SJSA1 (cell line): Measurements from ENCODE around the gene FBN1. TPM values are rescaled to one million over a fixed set of nuclear protein-coding genes. Genes with fewer than 3 reads are reported as not detected.

Source experiments
- DNase-seq, 2 experiments: peaks; one replicate each; pipeline ENCODE4 v3.0.0-alpha.2; 2015 to 2020; ENCODE audit warnings: low spot score in 2 of 2, low read depth in 1 of 2
- H3K27ac ChIP-seq: fragments of 250-450 bp; sonication (Bioruptor Pico); 2 replicates; pipeline ENCODE4 v1.5.1; 2020; ENCODE audit warnings: mild to moderate bottlenecking, moderate library complexity
- H3K27me3 ChIP-seq: fragments of 250-450 bp; sonication (Bioruptor Pico); replicated peaks from 2 replicates; pipeline ENCODE4 v1.5.1; 2020; ENCODE audit warnings: mild to moderate bottlenecking, moderate library complexity
- H3K36me3 ChIP-seq: fragments of 250-450 bp; sonication (Bioruptor Pico); 2 replicates; pipeline ENCODE4 v1.5.1; 2020; ENCODE audit warnings: mild to moderate bottlenecking
- H3K4me1 ChIP-seq: fragments of 250-450 bp; sonication (Bioruptor Pico); replicated peaks from 2 replicates; pipeline ENCODE4 v1.6.1; 2021; ENCODE audit warnings: mild to moderate bottlenecking
- H3K4me3 ChIP-seq: fragments of 250-450 bp; sonication (Bioruptor Pico); 2 replicates; pipeline ENCODE4 v1.5.1; 2020; ENCODE audit warnings: mild to moderate bottlenecking
- H3K9me3 ChIP-seq: fragments of 250-450 bp; sonication (Bioruptor Pico); replicated peaks from 2 replicates; pipeline ENCODE4 v1.5.1; 2020; ENCODE audit warnings: mild to moderate bottlenecking
- total RNA-seq: library from RNA; depleted of rRNA; stranded (reverse); fragments of >200 nt; shearing (Covaris generic); gene quantifications from 2 replicates; pipeline ENCODE4 v1.2.3, GENCODE V29; 2014

Gene FBN1
- total RNA-seq, 1 experiment from 2014 or later = 352 TPM

DNA sequence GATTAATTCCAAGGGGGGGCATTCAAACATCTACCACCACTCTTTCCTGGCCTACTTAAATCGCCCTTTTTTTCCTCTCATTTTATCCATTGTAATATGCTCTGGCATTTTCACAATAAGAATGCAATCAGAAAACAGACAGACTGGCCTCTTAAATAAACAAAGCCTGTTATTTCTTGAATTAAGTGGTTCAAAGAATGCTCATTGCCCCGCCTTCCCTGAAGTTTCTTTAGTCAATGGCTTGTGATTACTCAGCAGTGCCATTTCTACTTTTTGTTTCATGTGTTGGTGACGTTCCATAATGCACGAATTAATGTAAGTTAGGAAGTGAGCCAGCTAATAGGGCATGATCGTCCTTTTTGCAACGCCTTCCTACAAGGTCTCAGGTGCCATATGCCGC, 68.0 kb downstream of the FBN1 start:
- peaks cover 46% of the 10 kb centered on the region for H3K36me3 ChIP-seq

DNA sequence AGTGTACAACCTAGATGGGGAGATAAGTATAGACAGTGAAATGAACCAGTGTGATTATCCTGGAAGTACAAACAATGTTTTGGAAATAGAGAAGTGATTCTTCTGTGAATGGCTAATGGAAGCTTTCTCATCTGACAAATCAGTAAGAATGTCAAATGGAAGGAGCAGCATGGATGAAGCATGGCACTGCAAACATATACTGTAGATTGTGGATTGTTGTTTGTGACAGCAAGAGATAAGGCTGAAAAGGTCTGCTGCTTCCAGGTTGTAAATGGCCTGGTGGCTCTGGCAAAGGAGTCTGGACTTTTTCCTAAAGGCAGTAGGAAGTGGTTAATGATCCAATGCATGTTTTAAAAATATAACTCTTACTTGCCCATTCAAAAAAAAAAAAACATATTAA, 71.3 kb downstream of the FBN1 start:
- no peak for DNase-seq
- Histone ChIP-seq H3K9me3 (no peaks in the 10 kb centered on the region), H3K27ac (no peak overlapping the region), H3K36me3 (peaks cover 52% of the 10 kb centered on the region), H3K27me3 (no peaks in the 10 kb centered on the region), H3K4me3 (no peak overlapping the region), H3K4me1 (peaks cover 18% of the 10 kb centered on the region)

More for the DNA sequence above, 68.0 kb downstream of the FBN1 start:
- H3K27ac ChIP-seq = peak overlapping the region; percentile 66
- H3K27me3 ChIP-seq = no peaks in the 10 kb centered on the region
- H3K4me3 ChIP-seq = no peak overlapping the region
- H3K9me3 ChIP-seq = no peaks in the 10 kb centered on the region
- peaks cover 45% of the 10 kb centered on the region for H3K4me1 ChIP-seq
- peak; percentile 67 to 78 for DNase-seq

DNA sequence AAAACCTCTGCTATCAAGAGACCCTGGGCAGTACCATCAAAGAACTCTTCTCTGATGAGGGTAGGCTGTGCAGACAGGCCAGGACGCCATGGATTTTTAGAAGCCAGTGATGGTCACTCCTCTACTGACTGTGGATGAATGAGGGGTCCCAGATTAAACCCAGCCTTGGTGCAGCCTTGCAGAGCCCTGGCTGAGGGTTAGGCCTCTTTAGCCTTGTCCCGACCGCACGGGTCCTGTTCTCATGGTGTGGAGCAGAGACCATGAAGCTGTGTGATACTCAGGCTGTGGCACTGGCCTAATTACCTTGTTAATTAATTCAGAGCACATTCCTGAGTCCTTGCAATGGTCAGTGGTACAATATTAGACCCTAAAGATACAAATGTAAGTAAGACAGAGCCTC, 71.7 kb downstream of the FBN1 start:
- peaks cover 18% of the 10 kb centered on the region for H3K4me1 ChIP-seq
- peaks cover 52% of the 10 kb centered on the region for H3K36me3 ChIP-seq
- H3K27ac ChIP-seq = no peak overlapping the region

DNA sequence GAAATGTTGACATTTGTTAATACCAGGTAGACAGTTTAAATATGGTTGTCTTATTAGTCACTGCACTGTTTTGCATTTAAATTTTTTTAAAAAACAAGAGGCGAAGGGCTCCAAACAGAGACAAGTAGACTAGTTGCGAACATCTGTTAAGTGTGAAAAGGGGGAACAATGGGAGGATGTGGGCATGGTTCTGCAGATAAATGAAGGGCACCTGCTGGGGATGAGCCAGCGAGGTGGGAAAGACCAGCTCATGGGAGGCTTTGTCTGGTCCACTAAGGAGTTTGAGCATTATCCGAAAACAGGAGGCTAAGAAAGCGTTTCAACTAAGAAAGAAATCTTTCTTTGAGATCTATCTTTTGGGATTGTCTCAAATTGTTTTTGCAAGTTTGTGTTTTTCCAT, 72.7 kb downstream of the FBN1 start:
- peaks cover 46% of the 10 kb centered on the region for H3K36me3 ChIP-seq
- no peak overlapping the region for H3K4me3 ChIP-seq
- peaks cover 14% of the 10 kb centered on the region for H3K4me1 ChIP-seq
- no peaks in the 10 kb centered on the region for H3K9me3 ChIP-seq
- no peak for DNase-seq
- no peaks in the 10 kb centered on the region for H3K27me3 ChIP-seq
- no peak overlapping the region for H3K27ac ChIP-seq

More for the DNA sequence above, 71.7 kb downstream of the FBN1 start:
- Histone ChIP-seq H3K9me3 (no peaks in the 10 kb centered on the region), H3K27me3 (no peaks in the 10 kb centered on the region), H3K4me3 (no peak overlapping the region)
- DNase-seq = no peak

DNA sequence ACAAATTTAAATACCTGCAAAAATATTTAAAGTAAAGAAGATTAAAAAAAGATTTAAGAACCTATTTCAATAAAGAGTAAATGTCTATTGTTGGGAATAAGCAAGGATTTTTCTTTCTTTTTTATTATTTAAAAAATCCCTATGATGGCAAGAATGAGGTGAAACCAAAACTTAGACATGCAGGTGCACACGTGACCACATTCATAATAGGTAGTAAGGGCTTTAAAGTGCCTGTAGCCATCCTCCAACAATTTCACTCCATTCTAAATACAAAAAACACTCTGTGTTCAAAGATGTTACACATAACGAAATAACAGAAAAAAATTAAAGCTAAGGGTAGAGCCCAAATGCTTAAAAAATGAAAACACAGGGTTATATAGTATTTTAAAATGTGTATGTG, 74.0 kb downstream of the FBN1 start:
- no peak overlapping the region for H3K27ac ChIP-seq
- no peak overlapping the region for H3K4me3 ChIP-seq
- H3K27me3 ChIP-seq = no peaks in the 10 kb centered on the region
- DNase-seq = no peak
- peaks cover 37% of the 10 kb centered on the region for H3K36me3 ChIP-seq
- H3K4me1 ChIP-seq = peaks cover 13% of the 10 kb centered on the region
- no peaks in the 10 kb centered on the region for H3K9me3 ChIP-seq

DNA sequence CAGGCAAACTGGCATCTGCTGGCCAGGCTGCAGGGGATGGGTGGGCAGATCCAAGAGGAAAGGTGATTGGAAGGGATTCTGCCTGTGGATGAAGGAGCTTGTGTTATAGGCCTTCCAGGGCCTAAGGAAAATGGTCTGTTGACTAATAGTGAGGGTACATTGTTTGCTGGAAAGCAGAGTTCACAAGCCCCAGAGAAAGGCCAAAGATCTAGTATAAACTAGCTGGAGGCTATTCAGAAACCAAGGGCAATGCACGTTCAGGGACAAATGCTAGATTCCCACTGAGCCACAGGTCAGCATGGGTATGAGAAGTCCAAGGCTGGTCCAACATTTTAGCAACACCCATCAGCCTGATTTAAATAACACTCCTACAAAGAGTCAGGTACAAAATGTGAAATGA, 74.7 kb downstream of the FBN1 start:
- no peak overlapping the region for H3K27ac ChIP-seq
- peaks cover 30% of the 10 kb centered on the region for H3K36me3 ChIP-seq
- H3K27me3 ChIP-seq = no peaks in the 10 kb centered on the region
- H3K4me3 ChIP-seq = no peak overlapping the region
- H3K9me3 ChIP-seq = no peaks in the 10 kb centered on the region
- peaks cover 19% of the 10 kb centered on the region for H3K4me1 ChIP-seq
- no peak for DNase-seq

DNA sequence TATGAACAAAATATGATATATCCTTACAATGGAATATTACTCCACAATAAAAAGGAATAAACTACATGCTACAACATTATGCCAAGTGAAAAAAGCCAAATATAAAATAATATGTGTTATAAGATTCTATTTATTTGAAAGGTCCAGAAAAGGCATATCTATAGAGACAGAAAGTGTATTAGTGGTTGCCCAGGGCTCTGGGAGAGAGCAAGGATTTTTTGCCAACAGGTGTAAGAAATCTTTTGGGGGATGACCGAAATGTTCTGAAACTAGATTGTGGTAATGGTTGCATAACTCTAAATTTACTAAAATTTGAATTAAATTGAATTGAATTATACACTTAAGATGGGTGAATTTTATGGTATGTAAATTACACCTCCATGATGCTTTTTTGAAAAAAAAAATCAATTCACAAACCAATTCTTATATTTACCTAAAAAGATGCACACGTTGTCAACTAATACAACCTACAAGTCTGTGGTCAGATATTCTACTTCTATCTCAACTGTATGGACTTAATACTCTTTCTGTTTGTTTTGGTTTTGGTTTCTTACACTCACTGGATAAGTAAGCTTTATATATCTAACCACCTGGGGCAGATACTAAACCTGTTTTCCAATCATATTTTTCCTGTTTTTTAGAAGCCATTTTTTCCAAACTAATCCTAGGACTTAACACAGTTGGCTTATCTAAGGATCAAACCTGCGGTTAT, 75.8 kb downstream of the FBN1 start:
- no peak overlapping the region for H3K4me3 ChIP-seq

DNA sequence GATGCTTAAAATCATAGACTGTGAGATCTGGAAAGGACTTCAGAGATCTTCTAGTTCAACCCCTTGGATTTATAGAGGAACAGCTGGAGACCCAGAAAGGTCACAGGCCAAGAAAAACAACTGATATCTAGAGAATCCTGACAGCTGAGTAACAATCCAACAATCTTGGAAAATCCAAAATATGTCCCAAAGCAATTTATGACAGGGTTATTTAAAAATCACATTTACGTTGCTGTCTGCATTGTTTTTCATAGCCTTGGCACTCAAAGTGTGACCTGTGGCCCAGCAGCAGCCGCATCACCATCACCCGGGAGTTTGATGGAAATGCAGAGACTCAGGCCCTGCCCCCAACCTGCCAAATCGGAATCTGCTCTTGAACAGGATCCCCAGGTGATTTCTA, 78.8 kb downstream of the FBN1 start:
- Histone ChIP-seq H3K4me3 (no peak overlapping the region), H3K4me1 (peaks cover 49% of the 10 kb centered on the region)
- DNase-seq = peak in 1 of 2 experiments; percentile 50

More for the DNA sequence above, 75.8 kb downstream of the FBN1 start:
- peaks cover 19% of the 10 kb centered on the region for H3K36me3 ChIP-seq
- no peak for DNase-seq
- H3K27me3 ChIP-seq = no peaks in the 10 kb centered on the region
- H3K4me1 ChIP-seq = peaks cover 30% of the 10 kb centered on the region
- no peaks in the 10 kb centered on the region for H3K9me3 ChIP-seq
- H3K27ac ChIP-seq = no peak overlapping the region

DNA sequence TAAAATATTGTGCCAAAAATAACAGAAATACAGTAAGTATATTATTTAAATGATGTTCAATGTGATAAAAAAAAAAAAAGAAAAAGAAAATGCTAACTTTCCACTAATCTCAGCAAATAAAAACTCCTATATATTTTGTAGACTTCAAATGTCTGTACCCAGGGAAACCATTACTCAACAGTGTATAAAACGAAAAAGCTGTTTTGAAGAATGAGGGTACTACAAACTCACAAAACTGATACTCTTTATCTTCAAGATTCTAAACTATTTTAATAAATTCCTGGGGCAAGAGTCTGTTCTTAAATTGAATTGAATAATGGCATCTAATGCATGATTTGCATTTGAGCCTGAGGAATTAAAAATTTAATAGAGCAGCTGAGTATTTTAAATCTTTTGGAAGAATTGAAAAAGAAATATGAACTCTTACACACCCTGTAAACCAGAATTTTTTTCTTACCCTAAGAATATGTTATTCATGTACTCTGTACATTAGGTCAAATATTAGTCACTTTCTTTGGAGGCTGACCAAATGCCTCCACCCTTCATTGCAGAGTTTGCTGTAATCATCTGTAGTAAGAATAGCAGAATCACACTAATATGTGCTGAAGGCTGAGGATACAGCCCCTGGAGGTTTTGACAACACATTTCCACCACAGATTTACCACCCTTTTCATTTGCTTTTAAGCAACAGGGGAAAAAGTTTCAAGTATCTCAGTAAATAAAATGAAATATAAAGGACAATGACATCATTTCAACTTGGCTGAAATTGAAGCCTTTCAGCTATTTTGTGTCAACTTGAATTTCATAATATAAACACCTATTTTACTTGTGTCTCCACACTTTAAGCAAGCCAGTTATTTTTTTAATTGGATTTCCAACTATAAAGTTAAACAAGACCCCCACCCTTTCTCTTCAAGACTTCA, 79.7 kb downstream of the FBN1 start:
- peak; percentile 62 to 80 for DNase-seq
- Histone ChIP-seq H3K4me1 (peaks cover 49% of the 10 kb centered on the region), H3K4me3 (no peak overlapping the region), H3K27ac (peak overlapping the region; percentile 91), H3K27me3 (no peaks in the 10 kb centered on the region), H3K9me3 (no peaks in the 10 kb centered on the region), H3K36me3 (0 out of 2 replicates have a peak, but pooled peaks cover 7% of the 10 kb centered on the region)

More for the DNA sequence above, 78.8 kb downstream of the FBN1 start:
- no peaks in the 10 kb centered on the region for H3K9me3 ChIP-seq
- H3K36me3 ChIP-seq = 0 out of 2 replicates have a peak, but pooled peaks cover 10% of the 10 kb centered on the region
- H3K27me3 ChIP-seq = no peaks in the 10 kb centered on the region
- H3K27ac ChIP-seq = peak overlapping the region; percentile 91

DNA sequence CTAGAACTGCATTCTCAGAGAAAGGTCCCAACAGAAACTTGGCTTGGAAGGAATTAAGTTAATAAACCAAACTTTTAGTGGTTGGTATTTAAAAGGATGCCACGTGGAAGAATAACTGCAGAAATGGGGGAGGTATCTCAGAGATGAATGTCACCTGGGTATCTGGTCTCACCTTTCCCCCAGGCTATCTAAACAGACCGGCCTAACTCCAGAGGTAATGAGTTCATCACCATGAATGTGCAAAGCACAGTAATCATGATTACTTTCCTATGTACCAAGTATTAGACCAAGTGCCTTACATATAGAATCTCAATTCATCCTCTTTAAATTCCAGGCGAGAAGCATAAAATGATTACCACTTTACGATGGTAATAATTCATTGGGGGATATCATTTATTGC, 80.8 kb downstream of the FBN1 start:
- Histone ChIP-seq H3K4me1 (peaks cover 58% of the 10 kb centered on the region), H3K27ac (peak overlapping the region; percentile 91), H3K36me3 (0 out of 2 replicates have a peak, but pooled peaks cover 7% of the 10 kb centered on the region)

DNA sequence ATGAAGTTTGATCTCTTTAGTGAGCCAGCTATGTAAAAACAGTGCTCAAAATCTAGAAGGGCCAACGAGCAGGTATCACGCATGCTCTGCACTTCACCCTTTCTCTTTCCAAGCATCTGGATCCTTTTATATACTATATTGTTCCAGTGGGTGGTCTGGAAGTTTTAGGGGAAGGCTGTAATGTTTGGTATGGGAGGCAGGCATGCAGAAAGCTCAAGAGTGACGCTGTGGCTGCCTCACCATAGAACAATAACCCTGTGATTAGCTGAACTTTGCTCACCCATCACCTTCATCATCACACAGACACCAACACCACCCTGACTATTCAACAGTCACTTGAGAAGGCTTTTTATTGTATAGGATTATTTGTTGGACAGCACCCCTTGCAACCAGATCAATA, 81.6 kb downstream of the FBN1 start:
- DNase-seq = peak; percentile 84 to 91
- Histone ChIP-seq H3K4me3 (no peak overlapping the region), H3K4me1 (peaks cover 65% of the 10 kb centered on the region), H3K9me3 (no peaks in the 10 kb centered on the region), H3K36me3 (peaks cover 6% of the 10 kb centered on the region; the same call in 1 of the 2 replicates), H3K27ac (peak overlapping the region; percentile 91), H3K27me3 (no peaks in the 10 kb centered on the region)

More for the DNA sequence above, 80.8 kb downstream of the FBN1 start:
- H3K4me3 ChIP-seq = no peak overlapping the region
- H3K27me3 ChIP-seq = no peaks in the 10 kb centered on the region
- no peak for DNase-seq
- no peaks in the 10 kb centered on the region for H3K9me3 ChIP-seq

DNA sequence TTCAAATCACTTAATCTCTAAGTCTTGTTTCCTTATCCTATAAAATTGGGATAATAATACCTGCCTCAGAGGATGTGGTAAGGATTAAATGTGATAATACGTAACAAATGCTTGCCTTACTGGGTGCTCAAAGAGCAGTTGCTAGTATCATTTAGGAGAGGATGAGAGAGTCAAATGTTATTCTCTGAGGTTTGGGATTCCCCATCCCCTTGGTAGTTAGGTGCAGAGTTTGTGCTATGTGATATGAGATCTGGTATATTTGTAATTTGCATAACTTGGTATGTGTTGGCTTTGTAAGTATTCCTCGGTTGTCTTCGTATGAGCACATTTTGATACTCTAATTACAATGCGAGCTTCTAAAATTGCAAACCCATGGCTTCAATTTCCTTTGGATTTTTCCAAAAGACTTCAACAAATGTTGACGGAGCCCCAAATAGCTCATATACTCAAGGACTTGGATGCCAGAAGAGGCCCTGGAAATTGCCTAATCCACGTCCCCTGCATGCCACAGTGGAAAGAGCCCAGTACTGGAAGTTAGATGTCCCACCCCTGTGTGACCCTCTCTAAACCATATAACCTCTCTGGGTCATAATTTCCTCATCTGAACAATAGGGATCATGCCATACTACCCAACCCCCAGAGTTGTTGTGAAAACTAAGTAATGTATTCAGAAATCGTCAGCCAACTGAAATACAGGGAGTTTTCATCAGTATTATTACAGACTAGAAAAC, 85.0 kb downstream of the FBN1 start:
- no peak for DNase-seq
- no peak overlapping the region for H3K27ac ChIP-seq
- peaks cover 35% of the 10 kb centered on the region for H3K36me3 ChIP-seq
- H3K9me3 ChIP-seq = no peaks in the 10 kb centered on the region
- H3K4me3 ChIP-seq = no peak overlapping the region
- H3K4me1 ChIP-seq = peaks cover 62% of the 10 kb centered on the region
- H3K27me3 ChIP-seq = no peaks in the 10 kb centered on the region

DNA sequence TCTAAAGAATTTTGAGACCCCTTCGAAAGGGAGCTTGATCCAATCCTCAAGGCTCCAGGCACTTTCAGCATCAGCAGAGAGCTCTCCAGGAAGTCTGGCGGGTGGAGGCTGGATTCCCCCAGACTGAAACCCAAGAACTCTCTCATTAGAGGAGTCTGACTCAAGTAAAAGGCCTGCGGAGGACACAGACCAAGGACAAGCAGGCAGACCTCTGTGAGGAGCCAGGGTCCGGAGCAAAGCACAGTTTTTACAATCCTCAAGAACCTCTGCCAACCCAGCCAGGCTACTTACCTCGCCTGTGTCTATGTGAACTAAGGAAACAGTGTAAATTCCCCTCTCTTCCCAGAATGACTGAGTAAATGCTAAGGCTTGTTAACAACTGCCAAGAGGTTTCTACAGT, 86.2 kb downstream of the FBN1 start:
- Histone ChIP-seq H3K9me3 (no peaks in the 10 kb centered on the region), H3K4me3 (no peak overlapping the region), H3K4me1 (peaks cover 52% of the 10 kb centered on the region), H3K36me3 (peaks cover 37% of the 10 kb centered on the region), H3K27ac (peak overlapping the region; percentile 21), H3K27me3 (no peaks in the 10 kb centered on the region)
- DNase-seq = peak; percentile 47 to 61
